Stimulated activated CD8-positive, alpha-beta memory T cell treated with anti-CD3 and anti-CD28 coated beads, Interleukin-7, amount 100 ng/mL, for 1 hour (primary cell): ENCODE data around the gene ANKS3.

Source experiments
- DNase-seq, 2 donors: peaks; one replicate each; pipeline ENCODE4 v3.0.0-alpha.2; 2020; ENCODE audit warnings: low read depth in 2 of 2

ANKS3 gene

GRCh38 chr16:4685776-4686496 is 48.1 kb downstream of the ANKS3 start:
- no peak for DNase-seq

DNA sequence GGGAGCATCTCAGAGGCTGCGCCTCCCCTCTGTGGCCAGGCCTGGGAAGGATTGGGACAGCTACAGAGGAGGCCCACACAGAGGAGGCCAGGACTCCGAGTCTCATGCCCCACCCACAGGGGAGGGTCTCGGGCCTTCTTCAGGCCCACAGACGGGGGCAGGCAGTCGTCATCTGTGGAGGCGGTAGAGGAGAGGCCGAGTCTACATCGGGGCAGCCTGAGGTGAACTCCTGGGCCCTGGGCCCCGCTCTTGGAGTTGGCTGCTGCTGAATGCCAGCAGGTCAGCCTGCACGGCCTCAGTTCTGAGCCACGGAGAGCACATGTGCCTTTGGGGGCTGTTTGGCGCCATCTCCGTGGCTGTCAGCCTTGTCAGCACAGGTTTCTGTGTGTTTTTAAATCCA is 48.8 kb downstream of the ANKS3 start:
- no peak for DNase-seq

DNA sequence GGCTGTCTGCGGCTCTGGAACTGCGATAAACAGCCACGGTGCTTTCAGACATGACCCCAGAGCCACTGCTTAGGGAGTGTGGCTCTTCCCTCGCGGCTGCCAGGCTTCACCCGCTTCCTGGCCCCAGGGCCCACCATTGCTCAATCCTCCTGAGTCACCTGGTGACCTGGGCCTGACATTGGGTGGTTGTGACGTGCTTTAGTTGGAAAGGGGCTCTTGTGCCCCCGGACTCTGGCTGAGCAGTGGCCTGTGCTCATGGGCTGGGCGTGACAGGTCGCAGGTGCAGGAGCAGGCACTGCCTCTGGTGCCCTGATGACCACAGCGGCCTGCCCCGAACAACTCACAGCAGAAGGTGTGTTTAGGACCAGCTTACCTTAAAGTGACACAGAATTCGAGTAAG is 49.3 kb downstream of the ANKS3 start:
- no peak for DNase-seq

DNA sequence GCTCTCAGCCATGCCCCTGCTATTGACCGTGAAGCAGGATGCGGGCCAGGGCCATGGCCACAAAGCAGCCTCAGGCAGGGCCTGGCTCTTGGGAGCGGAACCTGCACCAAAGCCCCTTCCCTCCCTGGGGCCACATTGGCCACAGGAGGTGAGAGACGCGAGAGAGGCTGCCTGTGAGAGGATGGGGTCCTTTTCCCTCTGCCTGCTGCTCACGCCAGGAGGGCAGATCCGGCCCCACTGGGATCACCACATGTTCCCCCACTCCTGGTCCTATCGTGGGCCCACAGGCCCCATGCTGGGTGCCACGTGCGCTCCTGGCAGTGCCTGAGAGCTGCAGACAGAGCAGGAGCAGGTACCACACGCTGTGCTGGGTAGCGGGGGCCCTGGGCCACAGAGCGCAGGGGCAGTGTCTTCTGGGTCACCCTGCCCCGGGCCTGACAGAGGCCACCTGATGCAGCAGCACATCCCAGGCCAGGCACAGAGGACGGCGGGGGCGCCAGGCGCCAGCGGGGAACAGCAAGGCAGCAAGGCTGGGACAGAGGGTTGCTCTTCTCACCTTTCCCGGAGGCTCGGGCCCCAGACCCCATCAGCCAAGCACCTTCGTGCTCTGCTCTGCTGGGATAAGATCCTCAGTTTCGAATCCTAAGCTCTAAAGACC is 49.9 kb downstream of the ANKS3 start:
- DNase-seq: no peak

GRCh38 chr16:4683255-4684057 is 50.6 kb downstream of the ANKS3 start:
- DNase-seq: no peak

- no peak for DNase-seq
Observed at GRCh38 chr16:4682616-4683254, 51.3 kb downstream of the ANKS3 start.

GRCh38 chr16:4682084-4682591 is 51.9 kb downstream of the ANKS3 start:
- DNase-seq: no peak

DNA sequence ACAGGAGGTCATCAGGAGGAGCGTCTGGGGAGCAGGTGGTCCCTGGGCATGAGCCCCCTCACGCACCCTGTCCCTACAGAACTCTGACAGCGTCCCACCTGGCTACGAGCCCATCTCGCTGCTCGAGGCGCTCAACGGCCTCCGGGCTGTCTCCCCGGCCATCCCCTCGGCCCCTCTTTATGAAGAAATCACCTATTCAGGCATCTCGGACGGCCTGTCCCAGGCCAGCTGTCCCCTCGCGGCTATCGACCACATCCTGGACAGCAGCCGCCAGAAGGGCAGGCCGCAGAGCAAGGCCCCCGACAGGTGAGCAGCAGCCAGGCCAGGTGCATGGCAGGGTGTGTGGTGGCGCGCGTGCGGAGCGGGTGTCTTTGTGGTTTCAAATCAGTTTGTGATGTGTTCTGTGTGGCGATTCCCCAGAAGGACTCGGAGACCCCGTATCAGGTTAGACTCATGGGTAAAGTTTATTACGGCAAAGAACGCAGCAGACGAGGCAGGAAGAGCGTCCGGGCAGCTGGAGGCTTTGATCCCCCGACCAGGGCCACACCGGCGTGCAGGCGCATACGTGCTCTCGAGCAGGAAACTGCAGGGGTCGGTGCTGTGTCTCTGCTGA is 52.5 kb downstream of the ANKS3 start:
- no peak for DNase-seq

DNA sequence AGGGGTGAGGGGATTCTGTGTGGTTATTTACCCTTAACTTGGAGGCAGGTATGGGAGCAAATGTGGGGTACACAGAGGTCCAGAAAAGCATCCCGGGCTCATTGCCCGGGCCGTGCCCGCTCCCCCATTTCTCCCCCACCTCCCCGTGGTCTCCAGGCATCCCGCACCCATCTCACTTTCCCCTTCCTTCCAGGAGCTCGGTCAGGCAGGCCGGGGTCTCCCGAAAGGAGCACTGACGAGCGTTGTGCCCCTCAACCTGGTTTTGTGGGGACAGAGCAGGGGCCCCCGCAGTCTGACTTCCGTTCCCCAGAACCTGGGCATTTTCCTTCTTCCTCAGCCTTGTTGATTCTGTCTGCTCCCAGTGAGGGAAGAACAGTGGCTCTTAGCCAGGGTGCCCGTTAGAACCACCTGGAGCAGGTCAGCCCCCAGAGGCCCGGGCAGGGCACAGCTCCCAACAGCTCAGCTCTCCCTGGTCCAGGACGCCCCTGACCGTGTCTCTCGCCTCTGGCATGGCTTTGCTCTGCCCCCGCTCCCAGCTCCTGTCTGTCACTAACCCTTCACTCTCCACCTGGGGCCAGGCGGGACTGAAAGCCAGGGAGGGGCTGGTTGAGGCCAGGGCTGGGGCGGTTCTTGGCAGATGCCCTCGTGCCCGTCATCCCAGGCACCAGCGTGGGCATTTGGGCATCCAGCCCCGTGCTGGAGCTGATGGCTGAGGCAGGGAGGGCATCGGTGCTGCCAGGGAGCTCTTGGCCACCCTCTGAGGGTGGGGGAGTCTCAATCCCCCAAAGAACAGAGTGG is 53.2 kb downstream of the ANKS3 start:
- DNase-seq: no peak

DNA sequence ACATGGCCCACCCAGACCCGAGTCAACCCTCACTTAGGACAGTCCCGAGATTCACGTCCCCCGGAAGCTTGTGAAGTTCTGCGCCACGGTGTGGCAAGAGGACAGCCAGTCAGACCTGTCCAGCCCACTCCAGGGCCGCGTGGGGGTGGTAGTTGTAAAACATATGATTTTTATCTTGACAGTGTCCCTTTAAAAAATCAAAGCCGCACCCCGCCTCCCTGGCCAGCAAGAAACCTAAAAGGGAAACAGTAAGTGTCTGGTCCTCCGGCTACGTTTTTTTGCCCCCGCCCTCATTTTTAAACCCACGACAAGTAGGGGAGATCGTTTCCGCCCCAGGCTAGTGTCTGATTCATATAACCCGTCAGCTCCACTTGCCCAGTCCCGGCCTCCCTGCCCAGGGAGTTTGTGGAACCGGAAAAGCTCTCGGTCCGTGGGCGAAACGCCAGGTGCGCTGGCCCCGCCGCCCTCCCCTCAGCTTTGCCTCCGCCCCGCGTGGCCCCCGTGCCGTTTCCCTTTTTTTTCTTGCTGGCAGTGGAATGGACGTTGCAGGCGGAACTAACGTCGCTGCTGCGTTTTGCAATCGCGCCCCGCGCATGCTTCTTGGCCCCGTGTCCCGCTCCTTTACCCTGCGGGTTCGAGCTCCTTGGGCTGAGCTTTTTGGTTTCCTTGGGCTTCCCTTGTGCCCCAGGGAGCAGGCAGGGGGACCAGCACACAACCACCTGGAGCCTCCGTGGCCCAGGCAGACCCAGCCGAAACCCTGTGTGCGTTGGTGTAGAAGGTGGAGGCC is 54.0 kb downstream of the ANKS3 start:
- DNase-seq: no peak

GRCh38 chr16:4679156-4679849 is 54.8 kb downstream of the ANKS3 start:
- no peak for DNase-seq

- DNase-seq: no peak
Observed at GRCh38 chr16:4678596-4678995, 55.5 kb downstream of the ANKS3 start.

DNA sequence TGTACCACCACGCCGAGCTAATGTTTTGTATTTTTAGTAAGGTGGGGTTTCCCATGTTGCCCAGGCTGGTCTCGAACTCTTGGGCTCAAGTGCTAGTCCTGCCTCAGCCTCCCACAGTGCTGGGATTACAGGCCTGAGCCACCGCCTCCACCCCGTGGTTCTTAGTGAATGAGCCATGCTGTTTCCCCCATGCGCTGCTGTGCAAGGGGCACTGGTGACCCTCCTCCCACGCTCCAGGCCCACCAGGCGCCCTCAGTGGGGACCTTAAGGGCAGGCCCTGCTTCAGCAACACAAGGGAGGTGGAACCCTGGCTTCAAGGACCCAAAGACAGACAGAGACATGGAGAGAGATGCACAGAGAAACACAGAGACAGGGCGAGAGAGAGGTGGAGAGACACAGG is 56.1 kb downstream of the ANKS3 start:
- no peak for DNase-seq

DNA sequence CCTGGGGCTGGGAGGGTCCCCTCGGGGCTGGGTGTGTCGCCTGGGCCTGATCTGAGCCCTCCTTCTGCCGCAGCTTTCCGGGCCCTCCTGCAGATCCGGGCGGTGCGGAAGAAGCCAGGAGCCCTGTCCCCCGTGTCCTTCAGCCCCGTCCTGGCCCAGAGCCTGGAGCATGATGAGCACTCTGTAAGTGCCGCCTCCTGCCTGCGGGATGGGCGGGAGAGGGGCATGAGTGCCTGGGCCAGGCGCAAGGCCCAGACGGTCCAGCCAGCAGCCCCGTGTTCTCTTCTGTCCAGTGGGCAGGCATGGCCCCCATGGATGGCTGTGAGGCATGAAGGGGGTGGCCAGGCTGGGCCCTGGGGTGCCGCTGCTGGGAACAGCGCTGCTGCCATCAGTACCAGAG is 56.7 kb downstream of the ANKS3 start:
- DNase-seq: no peak

GRCh38 chr16:4676831-4677230 is 57.2 kb downstream of the ANKS3 start:
- no peak for DNase-seq

DNA sequence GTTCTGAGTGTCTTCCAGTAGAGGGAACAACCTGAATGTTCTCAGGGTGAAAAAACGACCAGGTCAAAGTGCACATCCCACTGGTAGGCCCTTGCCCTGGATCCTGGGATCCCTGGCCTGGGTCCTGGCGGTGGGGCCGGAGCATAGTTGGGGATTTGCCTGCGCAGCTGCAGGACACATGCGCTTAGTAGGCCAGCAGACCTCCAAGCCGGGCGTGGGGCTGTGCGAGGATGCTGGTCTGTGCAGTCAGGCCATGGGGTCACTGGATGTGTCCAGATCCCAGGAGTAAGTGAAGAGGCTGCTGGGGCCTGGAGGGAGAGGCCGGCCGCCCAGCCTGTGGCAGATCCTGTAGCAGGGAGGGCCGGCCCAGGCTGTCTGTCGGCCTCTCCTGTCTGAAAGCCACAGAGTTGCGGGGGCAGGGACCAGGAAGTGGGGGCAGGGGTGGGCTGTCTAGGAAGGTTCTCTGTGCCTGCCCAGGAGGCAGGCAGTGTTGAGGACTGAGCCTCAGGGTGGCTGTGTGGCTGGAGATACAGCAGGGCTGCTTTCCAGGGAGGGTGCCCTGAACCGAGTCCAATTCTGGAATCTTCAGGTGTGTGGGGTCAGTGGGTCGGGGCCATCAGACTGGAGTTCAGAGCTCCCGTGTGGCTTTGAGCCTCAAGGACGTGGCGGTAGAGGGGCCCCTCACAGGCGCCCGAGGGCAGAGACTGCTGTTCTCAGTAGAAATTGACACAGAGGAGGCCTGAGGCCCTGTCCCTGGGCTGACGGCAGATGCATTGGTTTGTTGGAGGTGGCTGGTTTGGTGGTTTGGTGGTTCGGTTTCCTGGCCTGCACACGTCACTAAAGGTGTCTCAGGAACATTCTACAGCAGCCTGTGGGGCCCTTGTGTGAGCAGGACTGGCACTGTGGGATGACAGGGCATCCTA is 57.9 kb downstream of the ANKS3 start:
- peak in 1 of 2 donors; percentile 15 for DNase-seq

GRCh38 chr16:4674926-4675530 is 59.0 kb downstream of the ANKS3 start:
- no peak for DNase-seq
